Measurements from ENCODE around the gene LPP. TPM values are rescaled to one million over a fixed set of nuclear protein-coding genes. Genes with fewer than 3 reads are reported as not detected.

Gene LPP
- total and polyA plus RNA-seq, 10 of the 15 experiments (the other 5 are each of a cell fraction or from before 2014, with no cell fraction given), result under 0.01 to 0.62 (median 0.03) TPM

DNA sequence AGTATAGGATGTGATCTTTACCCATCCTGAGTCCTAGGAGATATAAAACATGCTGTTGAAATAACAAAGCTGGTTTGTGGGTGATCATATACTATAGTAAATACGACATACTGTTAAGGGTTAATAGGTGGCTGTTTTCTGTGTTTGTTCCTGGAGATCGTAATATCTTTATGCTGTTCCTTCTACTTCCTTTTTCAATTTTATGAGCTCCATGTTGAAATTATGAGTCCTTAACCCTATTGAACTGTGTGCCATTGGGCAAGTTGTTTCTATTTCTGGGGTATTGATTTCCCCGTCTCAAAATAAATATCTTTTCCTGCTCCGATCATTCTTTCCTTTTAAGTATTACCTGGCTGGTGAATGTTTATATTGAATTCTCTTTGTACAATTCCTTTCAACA is 115.1 kb downstream of the LPP start:
- in situ Hi-C loops (cut with MboI) (no loop called here), intact Hi-C loops (cut with micrococcal nuclease; ENCODE audit: unreplicated experiment) (no loop called here)
- 71% methylated on average over 4 of the region's 4 CpGs for WGBS (ENCODE audit: insufficient coverage, insufficient replicate concordance, low lambda C conversion rate, missing lambda C conversion rate)
- Histone ChIP-seq H2AFZ (ENCODE audit: control insufficient read depth, low read depth, low read length) (no peak overlapping the region), H3K27me3 (replicated peaks in 1 of 2; ENCODE audit: control insufficient read depth in 2 of 2, insufficient read depth in 2 of 2, low read length in 1 of 2) (no peaks in the 10 kb centered on the region; a peak in 1 of 4 replicates), H3K79me2 (ENCODE audit: control insufficient read depth, insufficient read depth, low read length) (no peaks in the 10 kb centered on the region), H3K9ac (ENCODE audit: control insufficient read depth, insufficient read depth, low read length) (no peak overlapping the region), H3K4me1 (ENCODE audit: control insufficient read depth, insufficient read depth, low read length) (no peaks in the 10 kb centered on the region), H3K4me2 (ENCODE audit: control insufficient read depth, insufficient read depth) (no peak overlapping the region), H3K36me3 (ENCODE audit: control insufficient read depth in 2 of 2, insufficient read depth in 2 of 2, low read length in 1 of 2) (no peaks in the 10 kb centered on the region), H4K20me1 (ENCODE audit: control insufficient read depth, insufficient read depth) (no peaks in the 10 kb centered on the region), H3K4me3 (no peak overlapping the region), H3K9me3 (replicated peaks; ENCODE audit: control insufficient read depth, insufficient read depth, low read length) (no peaks in the 10 kb centered on the region), H3K27ac (ENCODE audit: control insufficient read depth, insufficient read depth) (no peak overlapping the region)
- SMC1A ChIA-PET (ENCODE audit: uncharacterized antibody, unreplicated experiment), result no interaction called here
- POLR2A ChIA-PET, result no interaction called here
- BruUV-seq (replicated peaks), result no TSS peak
- no peak for TF ChIP-seq KAT2A (conservative IDR thresholded peaks at IDR 0.05; ENCODE audit: control insufficient read depth, low read depth, low read length)
- no peak for TF ChIP-seq ZNF384 (IDR thresholded peaks at IDR 0.05; ENCODE audit: borderline replicate concordance, low read depth, low read length)
- no peak for TF ChIP-seq LARP7 (IDR thresholded peaks at IDR 0.05)
- no peak for TF ChIP-seq BHLHE40 (IDR thresholded peaks at IDR 0.05; ENCODE audit: borderline replicate concordance in 1 of 2, low read depth in 2 of 2, low read length in 1 of 2)
- TF ChIP-seq, protein P1, sequence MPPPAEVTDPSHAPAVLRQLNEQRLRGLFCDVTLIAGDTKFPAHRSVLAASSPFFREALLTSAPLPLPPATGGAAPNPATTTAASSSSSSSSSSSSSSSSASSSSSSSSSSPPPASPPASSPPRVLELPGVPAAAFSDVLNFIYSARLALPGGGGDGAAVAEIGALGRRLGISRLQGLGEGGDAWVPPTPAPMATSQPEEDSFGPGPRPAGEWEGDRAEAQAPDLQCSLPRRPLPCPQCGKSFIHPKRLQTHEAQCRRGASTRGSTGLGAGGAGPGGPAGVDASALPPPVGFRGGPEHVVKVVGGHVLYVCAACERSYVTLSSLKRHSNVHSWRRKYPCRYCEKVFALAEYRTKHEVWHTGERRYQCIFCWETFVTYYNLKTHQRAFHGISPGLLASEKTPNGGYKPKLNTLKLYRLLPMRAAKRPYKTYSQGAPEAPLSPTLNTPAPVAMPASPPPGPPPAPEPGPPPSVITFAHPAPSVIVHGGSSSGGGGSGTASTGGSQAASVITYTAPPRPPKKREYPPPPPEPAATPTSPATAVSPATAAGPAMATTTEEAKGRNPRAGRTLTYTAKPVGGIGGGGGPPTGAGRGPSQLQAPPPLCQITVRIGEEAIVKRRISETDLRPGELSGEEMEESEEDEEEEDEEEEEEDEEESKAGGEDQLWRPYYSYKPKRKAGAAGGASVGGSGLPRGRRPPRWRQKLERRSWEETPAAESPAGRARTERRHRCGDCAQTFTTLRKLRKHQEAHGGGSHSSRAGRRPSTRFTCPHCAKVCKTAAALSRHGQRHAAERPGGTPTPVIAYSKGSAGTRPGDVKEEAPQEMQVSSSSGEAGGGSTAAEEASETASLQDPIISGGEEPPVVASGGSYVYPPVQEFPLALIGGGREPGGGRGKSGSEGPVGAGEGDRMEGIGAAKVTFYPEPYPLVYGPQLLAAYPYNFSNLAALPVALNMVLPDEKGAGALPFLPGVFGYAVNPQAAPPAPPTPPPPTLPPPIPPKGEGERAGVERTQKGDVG (CRISPR knock-in tag; IDR thresholded peaks at IDR 0.05), result no peak
- TF ChIP-seq MYB (IDR thresholded peaks at IDR 0.05; ENCODE audit: borderline replicate concordance, low read depth, low read length), result no peak
- no peak for FAIRE-seq
- ATAC-seq, result no peak
- CTCF ChIA-PET, result interaction anchor here (0.7 to 2.0 kb wide), 3 partner anchors 9 to 529 kb away, joined by 3 to 5 read pairs (median 5); no protein-coding TSS in a partner anchor
- RAD21 ChIA-PET (ENCODE audit: unreplicated experiment), result no interaction called here
- DNase-seq (ENCODE audit: low read depth, low spot score), result no peak

Measured in GM12878 (cell line).